Measurements from ENCODE around the gene NFYA. TPM values are rescaled to one million over a fixed set of nuclear protein-coding genes. Genes with fewer than 3 reads are reported as not detected.
"Not testable (repeated sequence)": the region's sequence is repeated elsewhere in the genome, so short reads cannot be mapped to it uniquely, and the experiment has no call there.

Gene NFYA
- total and polyA plus RNA-seq, 4 donors = 5.9 to 38.0 (median 16.7) TPM

GRCh38 chr6:41098366-41098765, 25.6 kb downstream of the NFYA start:
- no peak for TF ChIP-seq CTCF (IDR thresholded peaks at IDR 0.05; ENCODE audit: control extremely low read depth, extremely low read depth)
- Histone ChIP-seq H3K36me3 (ENCODE audit: control insufficient read depth in 4 of 4, insufficient read depth in 4 of 4, low read length in 4 of 4) (peaks cover 41 to 54% (median 48%) of the 10 kb centered on the region in 4 donors), H3K27ac (ENCODE audit: low read depth in 1 of 2, low read length in 1 of 2) (no peak overlapping the region), H3K27me3 (ENCODE audit: control insufficient read depth in 3 of 3, insufficient read depth in 3 of 3, low read length in 2 of 3) (no peaks in the 10 kb centered on the region), H3K4me3 (no peak overlapping the region), H3K9ac (ENCODE audit: insufficient read depth in 1 of 2, low read length in 2 of 2) (no peak overlapping the region), H3K4me1 (ENCODE audit: control insufficient read depth in 5 of 5, insufficient read depth in 5 of 5, low read length in 5 of 5) (peaks cover 0 to 2% (median 0%) of the 10 kb centered on the region in 5 donors), H3K9me3 (ENCODE audit: control insufficient read depth in 4 of 4, insufficient read depth in 3 of 4, low read length in 3 of 4) (no peaks in the 10 kb centered on the region)
- ATAC-seq (ENCODE audit: insufficient read depth, low FRiP score) (no peak), DNase-seq (no peak)
- 79 to 80% methylated on average over 3 of the region's 3 CpGs for WGBS, 2 donors

DNA sequence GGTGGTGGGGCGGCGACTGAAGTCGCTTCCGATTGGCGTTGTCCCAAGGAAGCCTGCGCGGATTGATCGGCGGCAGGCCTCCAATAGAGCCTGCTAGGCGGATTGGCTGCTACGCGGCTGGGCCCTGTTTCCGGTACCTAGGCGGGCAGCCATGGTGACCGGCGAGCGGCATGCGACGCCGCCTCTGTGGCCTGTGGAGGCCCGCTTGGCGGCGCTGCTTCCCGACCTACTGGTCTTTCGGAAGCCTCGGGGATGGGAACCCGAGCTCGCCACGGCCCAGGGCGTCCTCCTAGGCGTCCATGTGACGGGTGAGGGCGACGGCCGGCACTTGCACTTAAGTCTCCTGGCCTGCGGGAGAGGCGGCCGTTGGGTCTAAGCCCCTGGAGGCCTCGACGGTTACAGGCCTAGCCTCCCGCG, 28.1 kb downstream of the NFYA start:
- WGBS, 2 donors = 80 to 82% methylated on average over 42 of the region's 42 CpGs
- H3K27ac ChIP-seq (ENCODE audit: low read depth in 1 of 2, low read length in 1 of 2) = no peak overlapping the region
- peaks cover 26 to 40% (median 29%) of the 10 kb centered on the region in 4 donors for H3K36me3 ChIP-seq (ENCODE audit: control insufficient read depth in 4 of 4, insufficient read depth in 4 of 4, low read length in 4 of 4)
- peaks cover 0 to 2% (median 0%) of the 10 kb centered on the region in 5 donors for H3K4me1 ChIP-seq (ENCODE audit: control insufficient read depth in 5 of 5, insufficient read depth in 5 of 5, low read length in 5 of 5)
- DNase-seq = no peak
- TF ChIP-seq CTCF (IDR thresholded peaks at IDR 0.05; ENCODE audit: control extremely low read depth, extremely low read depth) = no peak
- H3K9ac ChIP-seq (ENCODE audit: insufficient read depth in 1 of 2, low read length in 2 of 2) = no peak overlapping the region
- no peak for ATAC-seq (ENCODE audit: insufficient read depth, low FRiP score)
- no peaks in the 10 kb centered on the region for H3K9me3 ChIP-seq (ENCODE audit: control insufficient read depth in 4 of 4, insufficient read depth in 3 of 4, low read length in 3 of 4)
- no peak overlapping the region for H3K4me3 ChIP-seq
- H3K27me3 ChIP-seq (ENCODE audit: control insufficient read depth in 3 of 3, insufficient read depth in 3 of 3, low read length in 2 of 3) = no peaks in the 10 kb centered on the region

GRCh38 chr6:41103847-41104246, 31.1 kb downstream of the NFYA start:
- ATAC-seq (ENCODE audit: insufficient read depth, low FRiP score) (no peak), DNase-seq (no peak)
- TF ChIP-seq CTCF (IDR thresholded peaks at IDR 0.05; ENCODE audit: control extremely low read depth, extremely low read depth) = no peak
- peaks cover 4 to 13% (median 8%) of the 10 kb centered on the region in 4 donors for H3K36me3 ChIP-seq (ENCODE audit: control insufficient read depth in 4 of 4, insufficient read depth in 4 of 4, low read length in 4 of 4)
- H3K9ac ChIP-seq (ENCODE audit: insufficient read depth in 1 of 2, low read length in 2 of 2) = no peak overlapping the region
- H3K4me1 ChIP-seq (ENCODE audit: control insufficient read depth in 5 of 5, insufficient read depth in 5 of 5, low read length in 5 of 5) = no peaks in the 10 kb centered on the region
- 86 to 87% methylated on average over 3 of the region's 3 CpGs for WGBS, 2 donors
- H3K27ac ChIP-seq (ENCODE audit: low read depth in 1 of 2, low read length in 1 of 2) = no peak overlapping the region
- no peaks in the 10 kb centered on the region for H3K9me3 ChIP-seq (ENCODE audit: control insufficient read depth in 4 of 4, insufficient read depth in 3 of 4, low read length in 3 of 4)
- H3K4me3 ChIP-seq = no peak overlapping the region
- no peaks in the 10 kb centered on the region for H3K27me3 ChIP-seq (ENCODE audit: control insufficient read depth in 3 of 3, insufficient read depth in 3 of 3, low read length in 2 of 3)

DNA sequence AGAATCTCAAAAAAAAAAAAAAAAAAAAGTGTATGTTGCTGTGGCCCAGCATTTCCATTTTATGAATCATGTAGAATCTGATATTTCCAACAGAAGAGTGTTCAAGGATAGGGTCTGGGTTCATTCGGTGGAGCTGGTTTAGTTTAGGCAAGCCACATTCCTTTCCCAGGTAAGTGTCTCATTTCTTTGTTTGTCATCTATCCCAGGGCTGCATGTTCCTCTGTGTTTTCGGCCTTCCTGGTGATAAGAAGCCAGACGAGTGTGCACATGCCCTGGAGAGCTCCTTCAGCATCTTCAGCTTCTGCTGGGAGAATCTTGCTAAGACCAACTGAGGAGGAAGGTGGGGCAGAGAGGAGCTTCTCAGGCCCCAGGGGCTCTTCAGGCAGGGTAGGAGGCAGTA, 38.2 kb downstream of the NFYA start:
- TF ChIP-seq CTCF (IDR thresholded peaks at IDR 0.05; ENCODE audit: control extremely low read depth, extremely low read depth) = no peak
- DNase-seq = no peak
- 69 to 92% methylated on average over 3 of the region's 3 CpGs for WGBS, 2 donors

GRCh38 chr6:41115027-41115426, 42.3 kb downstream of the NFYA start:
- ATAC-seq (ENCODE audit: insufficient read depth, low FRiP score); DNase-seq: not testable (repeated sequence)
- 87 to 97% methylated on average over 2 of the region's 2 CpGs for WGBS, 2 donors

More for the DNA sequence above, 38.2 kb downstream of the NFYA start:
- H3K9me3 ChIP-seq (ENCODE audit: control insufficient read depth in 4 of 4, insufficient read depth in 3 of 4, low read length in 3 of 4) = no peaks in the 10 kb centered on the region
- H3K4me3 ChIP-seq = no peak overlapping the region
- H3K9ac ChIP-seq (ENCODE audit: insufficient read depth in 1 of 2, low read length in 2 of 2) = no peak overlapping the region
- H3K27me3 ChIP-seq (ENCODE audit: control insufficient read depth in 3 of 3, insufficient read depth in 3 of 3, low read length in 2 of 3) = no peaks in the 10 kb centered on the region
- no peak for ATAC-seq (ENCODE audit: insufficient read depth, low FRiP score)
- peaks cover 0 to 2% (median 0%) of the 10 kb centered on the region in 4 donors for H3K36me3 ChIP-seq (ENCODE audit: control insufficient read depth in 4 of 4, insufficient read depth in 4 of 4, low read length in 4 of 4)
- no peak overlapping the region for H3K27ac ChIP-seq (ENCODE audit: low read depth in 1 of 2, low read length in 1 of 2)
- no peaks in the 10 kb centered on the region for H3K4me1 ChIP-seq (ENCODE audit: control insufficient read depth in 5 of 5, insufficient read depth in 5 of 5, low read length in 5 of 5)

More at GRCh38 chr6:41115027-41115426, 42.3 kb downstream of the NFYA start:
- not testable (repeated sequence) for H3K27me3 ChIP-seq (ENCODE audit: control insufficient read depth in 3 of 3, insufficient read depth in 3 of 3, low read length in 2 of 3); H3K36me3 ChIP-seq (ENCODE audit: control insufficient read depth in 4 of 4, insufficient read depth in 4 of 4, low read length in 4 of 4); H3K4me1 ChIP-seq (ENCODE audit: control insufficient read depth in 5 of 5, insufficient read depth in 5 of 5, low read length in 5 of 5); H3K27ac ChIP-seq (ENCODE audit: low read depth in 1 of 2, low read length in 1 of 2); H3K9ac ChIP-seq (ENCODE audit: insufficient read depth in 1 of 2, low read length in 2 of 2); H3K9me3 ChIP-seq (ENCODE audit: control insufficient read depth in 4 of 4, insufficient read depth in 3 of 4, low read length in 3 of 4); H3K4me3 ChIP-seq

Data from lung (tissue), 12 donors.